WTC11 (cell line): Measurements from ENCODE around the gene DCAF17.

Experiments used
- CTCF ChIP-seq: fragments of 200-600 bp; IDR thresholded peaks from 2 replicates; pipeline ENCODE4 v1.8.0; 2022; ENCODE audit warnings: antibody characterized with exemption
- ESRRA ChIP-seq: sonication (generic); formaldehyde crosslinking; IDR thresholded peaks from 2 replicates; pipeline ENCODE4 v1.8.1; 2022; ENCODE audit warnings: mild to moderate bottlenecking, missing genetic modification reagents, borderline replicate concordance
- ZNF512 ChIP-seq: sonication (generic); formaldehyde crosslinking; IDR thresholded peaks from 2 replicates; pipeline ENCODE4 v1.8.1; 2022; ENCODE audit warnings: missing genetic modification reagents, borderline replicate concordance

- no peak for TF ChIP-seq CTCF
- TF ChIP-seq ZNF512 (CRISPR knock-in tag), result no peak
- TF ChIP-seq ESRRA (CRISPR knock-in tag), result no peak
These were observed 14.7 kb upstream of the DCAF17 start for GRCh38 chr2:171419333-171419732.
